Activated T-helper 17 cell treated with anti-CD3 and anti-CD28 coated beads, Interleukin-2, amount 50 U/mL, for 72 hours (primary cell): Measurements from ENCODE around the gene STX2. TPM values are rescaled to one million over a fixed set of nuclear protein-coding genes. Genes with fewer than 3 reads are reported as not detected.

Experiments
- ATAC-seq: fragments of 150-1000 bp; cut with Tn5 transposase; replicated peaks from 2 replicates; pipeline ENCODE4 v1.10.0; 2021; ENCODE audit warnings: mild to moderate bottlenecking, moderate library complexity
- H3K27ac Mint-ChIP-seq: one replicate; pipeline ENCODE4 v1.8.0; 2022; ENCODE audit warnings: mixed read lengths
- H3K27me3 Mint-ChIP-seq: one replicate; pipeline ENCODE4 v1.8.0; 2022; ENCODE audit warnings: mixed read lengths
- H3K36me3 Mint-ChIP-seq: one replicate; pipeline ENCODE4 v1.8.0; 2022; ENCODE audit warnings: low read depth, mild to moderate bottlenecking, mixed read lengths
- H3K4me1 Mint-ChIP-seq: one replicate; pipeline ENCODE4 v1.8.0; 2022; ENCODE audit warnings: mixed read lengths
- H3K4me3 Mint-ChIP-seq: one replicate; pipeline ENCODE4 v1.8.0; 2022; ENCODE audit warnings: mild to moderate bottlenecking, mixed read lengths
- H3K9me3 Mint-ChIP-seq: one replicate; pipeline ENCODE4 v1.8.0; 2022; ENCODE audit warnings: mixed read lengths
- total RNA-seq, 2 donors: library from RNA; stranded (reverse); gene quantifications; one replicate each; pipeline ENCODE4 v1.2.3, GENCODE V29; 2022

The STX2 gene
- total RNA-seq, 2 donors from 2014 or later, result 16.5 to 18.2 TPM

- H3K4me3 Mint-ChIP-seq, result no peak overlapping the region
- no peaks in the 10 kb centered on the region for H3K4me1 Mint-ChIP-seq
- peaks cover 15% of the 10 kb centered on the region for H3K27me3 Mint-ChIP-seq
- no peak overlapping the region for H3K27ac Mint-ChIP-seq
- H3K36me3 Mint-ChIP-seq, result no peaks in the 10 kb centered on the region
- no peak for ATAC-seq
- H3K9me3 Mint-ChIP-seq, result no peaks in the 10 kb centered on the region
Observed at GRCh38 chr12:130742112-130742511, 96.9 kb downstream of the STX2 start.

Other genes with a start within 250 kb of the STX2 start
- gene RIMBP2, start 123.0 kb downstream of the STX2 start, total RNA-seq, result under 1 TPM in 1 of 2 donors, not detected in 1; 0.29 TPM
- 1,000 to 10,000 TPM; 1,449 to 2,120 TPM for gene RAN, start 32.8 kb upstream of the STX2 start, total RNA-seq
- 1 to 10 TPM in 1 of 2 donors, not detected in 1; 2.7 TPM for gene ADGRD1, start 114.7 kb upstream of the STX2 start, total RNA-seq